AG08396 (cell line): ENCODE measurements around the gene PIK3AP1.
"Not testable (repeated sequence)": the region's sequence is repeated elsewhere in the genome, so short reads cannot be mapped to it uniquely, and the experiment has no call there.

Experiments used
- DNase-seq: peaks from one replicate; pipeline ENCODE4 v3.0.0; 2012; ENCODE audit warnings: low spot score, mixed read lengths

Gene PIK3AP1

GRCh38 chr10:96724621-96725020 lies 4.3 kb upstream of the PIK3AP1 start:
- no peak for DNase-seq

GRCh38 chr10:96721207-96721572 lies 876 bp upstream of the PIK3AP1 start:
- DNase-seq, result no peak

GRCh38 chr10:96719850-96720421 lies 378 bp downstream of the PIK3AP1 start:
- DNase-seq, result no peak

- DNase-seq, result no peak
Measured at GRCh38 chr10:96719200-96719599, 1.1 kb downstream of the PIK3AP1 start.

GRCh38 chr10:96718304-96718990 lies 1.9 kb downstream of the PIK3AP1 start:
- no peak for DNase-seq

- no peak for DNase-seq
Measured at GRCh38 chr10:96716390-96716789, 3.9 kb downstream of the PIK3AP1 start.

- DNase-seq, result no peak
Measured at GRCh38 chr10:96714746-96715255, 5.5 kb downstream of the PIK3AP1 start.

- DNase-seq, result no peak
Measured at GRCh38 chr10:96714031-96714590, 6.2 kb downstream of the PIK3AP1 start.

GRCh38 chr10:96712662-96713271 lies 7.5 kb downstream of the PIK3AP1 start:
- DNase-seq, result no peak

GRCh38 chr10:96711048-96711728 lies 9.1 kb downstream of the PIK3AP1 start:
- no peak for DNase-seq

GRCh38 chr10:96709525-96709924 lies 10.8 kb downstream of the PIK3AP1 start:
- DNase-seq, result no peak

GRCh38 chr10:96708996-96709395 lies 11.3 kb downstream of the PIK3AP1 start:
- no peak for DNase-seq

GRCh38 chr10:96708456-96708855 lies 11.9 kb downstream of the PIK3AP1 start:
- no peak for DNase-seq

- DNase-seq, result no peak
Measured at GRCh38 chr10:96706331-96706853, 13.9 kb downstream of the PIK3AP1 start.

GRCh38 chr10:96705134-96705533 lies 15.2 kb downstream of the PIK3AP1 start:
- DNase-seq, result no peak

GRCh38 chr10:96704563-96704962 lies 15.8 kb downstream of the PIK3AP1 start:
- no peak for DNase-seq

- DNase-seq, result no peak
Measured at GRCh38 chr10:96703358-96703757, 17.0 kb downstream of the PIK3AP1 start.

GRCh38 chr10:96701265-96701664 lies 19.0 kb downstream of the PIK3AP1 start:
- DNase-seq, result no peak

- DNase-seq, result no peak
Measured at GRCh38 chr10:96700374-96701099, 19.8 kb downstream of the PIK3AP1 start.

GRCh38 chr10:96699613-96700012 lies 20.7 kb downstream of the PIK3AP1 start:
- DNase-seq, result no peak

- DNase-seq, result not testable (repeated sequence)
Measured at GRCh38 chr10:96698305-96698704, 22.0 kb downstream of the PIK3AP1 start.

GRCh38 chr10:96697438-96697837 lies 22.9 kb downstream of the PIK3AP1 start:
- DNase-seq, result no peak
